Stomach (tissue), 4 donors: ENCODE measurements around the gene MET.

Source experiments
- POLR2A ChIP-seq, 4 donors: fragments of 450-650 bp; IDR thresholded peaks; one replicate each; pipeline ENCODE4 v1.6.1; 2016; ENCODE audit warnings: antibody characterized with exemption in 4 of 4, control low read depth in 2 of 4, mild to moderate bottlenecking in 1 of 4, moderate library complexity in 1 of 4
- POLR2AphosphoS5 ChIP-seq, 3 donors: sonication (generic); formaldehyde crosslinking; IDR thresholded peaks; one replicate each; pipeline ENCODE4 v1.6.1; 2016; ENCODE audit warnings: antibody characterized with exemption in 3 of 3
- TF ChIP-seq, protein P1 (sequence below), 7 experiments: fragments of 450-650 bp in 4 of 7; fragments of 200-600 bp in 3 of 7; sonication (generic) in 3 of 7; IDR thresholded peaks; one replicate each; pipeline ENCODE4 v1.5.1; 2016 to 2019; ENCODE audit warnings: antibody characterized with exemption in 7 of 7, control low read depth in 2 of 7, mild to moderate bottlenecking in 1 of 7

DNA sequence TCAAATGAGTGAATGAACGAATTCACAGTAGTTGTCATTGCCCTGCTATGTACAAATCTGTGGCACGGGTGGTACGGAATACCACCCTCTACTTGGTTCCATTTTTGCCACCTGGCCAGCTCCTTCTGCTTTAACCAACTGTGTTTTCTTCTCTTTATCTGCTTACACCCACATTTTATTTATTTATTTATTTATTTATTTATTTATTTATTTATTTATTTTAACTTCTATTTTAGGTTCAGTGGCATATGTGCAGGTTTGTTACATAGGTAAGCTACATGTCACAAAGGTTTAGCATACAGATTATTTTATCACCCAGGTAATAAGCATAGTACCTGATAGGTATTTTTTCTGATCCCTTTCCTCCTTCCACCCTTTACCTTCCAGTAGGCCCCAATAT lies 148.2 kb downstream of the MET start:
- TF ChIP-seq POLR2A (IDR thresholded peaks at IDR 0.05) (no peak), POLR2AphosphoS5 (IDR thresholded peaks at IDR 0.05) (no peak)
- TF ChIP-seq, protein P1, sequence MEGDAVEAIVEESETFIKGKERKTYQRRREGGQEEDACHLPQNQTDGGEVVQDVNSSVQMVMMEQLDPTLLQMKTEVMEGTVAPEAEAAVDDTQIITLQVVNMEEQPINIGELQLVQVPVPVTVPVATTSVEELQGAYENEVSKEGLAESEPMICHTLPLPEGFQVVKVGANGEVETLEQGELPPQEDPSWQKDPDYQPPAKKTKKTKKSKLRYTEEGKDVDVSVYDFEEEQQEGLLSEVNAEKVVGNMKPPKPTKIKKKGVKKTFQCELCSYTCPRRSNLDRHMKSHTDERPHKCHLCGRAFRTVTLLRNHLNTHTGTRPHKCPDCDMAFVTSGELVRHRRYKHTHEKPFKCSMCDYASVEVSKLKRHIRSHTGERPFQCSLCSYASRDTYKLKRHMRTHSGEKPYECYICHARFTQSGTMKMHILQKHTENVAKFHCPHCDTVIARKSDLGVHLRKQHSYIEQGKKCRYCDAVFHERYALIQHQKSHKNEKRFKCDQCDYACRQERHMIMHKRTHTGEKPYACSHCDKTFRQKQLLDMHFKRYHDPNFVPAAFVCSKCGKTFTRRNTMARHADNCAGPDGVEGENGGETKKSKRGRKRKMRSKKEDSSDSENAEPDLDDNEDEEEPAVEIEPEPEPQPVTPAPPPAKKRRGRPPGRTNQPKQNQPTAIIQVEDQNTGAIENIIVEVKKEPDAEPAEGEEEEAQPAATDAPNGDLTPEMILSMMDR (IDR thresholded peaks at IDR 0.05): no peak
